Nephron progenitor cell (in vitro differentiated cells): ENCODE measurements around the gene DGKI.

Source experiments
- DNase-seq: peaks from one replicate; pipeline ENCODE4 v3.0.0; 2021
- H3K27ac Mint-ChIP-seq: 2 replicates; pipeline ENCODE4 v1.8.0; 2021; ENCODE audit warnings: mild to moderate bottlenecking, moderate library complexity, mixed read lengths
- H3K27me3 Mint-ChIP-seq: 2 replicates; pipeline ENCODE4 v1.8.0; 2021; ENCODE audit warnings: mild to moderate bottlenecking, low read depth, mixed read lengths; ENCODE audit not compliant: poor library complexity
- H3K36me3 Mint-ChIP-seq: 2 replicates; pipeline ENCODE4 v1.8.0; 2021; ENCODE audit warnings: low read depth, mixed read lengths
- H3K4me1 Mint-ChIP-seq: 2 replicates; pipeline ENCODE4 v1.8.0; 2021; ENCODE audit warnings: mixed read lengths
- H3K4me3 Mint-ChIP-seq: 2 replicates; pipeline ENCODE4 v1.8.0; 2021; ENCODE audit warnings: mild to moderate bottlenecking, moderate library complexity, mixed read lengths
- H3K9me3 Mint-ChIP-seq: 2 replicates; pipeline ENCODE4 v1.8.0; 2021; ENCODE audit warnings: mild to moderate bottlenecking, moderate library complexity, mixed read lengths
- CTCF ChIP-seq: fragments of 200-600 bp; sonication (generic); IDR thresholded peaks from 2 replicates; pipeline ENCODE4 v1.5.0; 2021; ENCODE audit warnings: antibody characterized with exemption

DGKI gene

GRCh38 chr7:137531671-137532070, 315.1 kb downstream of the DGKI start:
- Mint-ChIP-seq H3K4me1 (no peaks in the 10 kb centered on the region), H3K4me3 (no peak overlapping the region), H3K27me3 (peaks cover 4% of the 10 kb centered on the region), H3K9me3 (no peaks in the 10 kb centered on the region), H3K36me3 (no peaks in the 10 kb centered on the region), H3K27ac (no peak overlapping the region)
- TF ChIP-seq CTCF, result no peak
- no peak for DNase-seq

- no peak for DNase-seq
- Mint-ChIP-seq H3K4me3 (no peak overlapping the region), H3K27ac (no peak overlapping the region), H3K4me1 (no peaks in the 10 kb centered on the region), H3K36me3 (no peaks in the 10 kb centered on the region), H3K9me3 (no peaks in the 10 kb centered on the region), H3K27me3 (peaks cover 7% of the 10 kb centered on the region)
- no peak for TF ChIP-seq CTCF
Observed at GRCh38 chr7:137527634-137528033, 319.1 kb downstream of the DGKI start.

- Mint-ChIP-seq H3K36me3 (no peaks in the 10 kb centered on the region), H3K27me3 (peaks cover 11% of the 10 kb centered on the region), H3K27ac (no peak overlapping the region), H3K4me3 (no peak overlapping the region), H3K4me1 (no peaks in the 10 kb centered on the region), H3K9me3 (no peaks in the 10 kb centered on the region)
- TF ChIP-seq CTCF, result no peak
- no peak for DNase-seq
Observed at GRCh38 chr7:137523171-137523570, 323.6 kb downstream of the DGKI start.

GRCh38 chr7:137521451-137521850, 325.3 kb downstream of the DGKI start:
- DNase-seq, result no peak
- Mint-ChIP-seq H3K36me3 (no peaks in the 10 kb centered on the region), H3K27me3 (peaks cover 11% of the 10 kb centered on the region), H3K4me3 (no peak overlapping the region), H3K4me1 (no peaks in the 10 kb centered on the region), H3K9me3 (no peaks in the 10 kb centered on the region), H3K27ac (no peak overlapping the region)
- TF ChIP-seq CTCF, result no peak

- H3K4me1 Mint-ChIP-seq, result no peaks in the 10 kb centered on the region
- no peak for DNase-seq
- no peaks in the 10 kb centered on the region for H3K36me3 Mint-ChIP-seq
- H3K9me3 Mint-ChIP-seq, result no peaks in the 10 kb centered on the region
- no peak overlapping the region for H3K27ac Mint-ChIP-seq
- TF ChIP-seq CTCF, result no peak
- no peak overlapping the region for H3K4me3 Mint-ChIP-seq
- H3K27me3 Mint-ChIP-seq, result peaks cover 5% of the 10 kb centered on the region
Observed at GRCh38 chr7:137519947-137520346, 326.8 kb downstream of the DGKI start.

GRCh38 chr7:137519181-137519691, 327.5 kb downstream of the DGKI start:
- DNase-seq, result no peak
- Mint-ChIP-seq H3K9me3 (no peaks in the 10 kb centered on the region), H3K27me3 (peaks cover 5% of the 10 kb centered on the region)

More at GRCh38 chr7:137519181-137519691, 327.5 kb downstream of the DGKI start:
- Mint-ChIP-seq H3K27ac (no peak overlapping the region), H3K4me3 (no peak overlapping the region), H3K4me1 (no peaks in the 10 kb centered on the region), H3K36me3 (no peaks in the 10 kb centered on the region)
- no peak for TF ChIP-seq CTCF
